RCC 7860 (cell line): ENCODE results near the gene TSPEAR.
"Not testable (repeated sequence)": the region's sequence is repeated elsewhere in the genome, so short reads cannot be mapped to it uniquely, and the experiment has no call there.

ENCODE experiments used
- DNase-seq: peaks from one replicate; pipeline ENCODE4 v3.0.0-alpha.2; 2015; ENCODE audit warnings: low spot score
- FAIRE-seq: peaks from 2 replicates; lab custom pipeline; 2012; peaks lifted over from hg19 to GRCh38; lab: Jason Lieb, UNC

TSPEAR gene

DNA sequence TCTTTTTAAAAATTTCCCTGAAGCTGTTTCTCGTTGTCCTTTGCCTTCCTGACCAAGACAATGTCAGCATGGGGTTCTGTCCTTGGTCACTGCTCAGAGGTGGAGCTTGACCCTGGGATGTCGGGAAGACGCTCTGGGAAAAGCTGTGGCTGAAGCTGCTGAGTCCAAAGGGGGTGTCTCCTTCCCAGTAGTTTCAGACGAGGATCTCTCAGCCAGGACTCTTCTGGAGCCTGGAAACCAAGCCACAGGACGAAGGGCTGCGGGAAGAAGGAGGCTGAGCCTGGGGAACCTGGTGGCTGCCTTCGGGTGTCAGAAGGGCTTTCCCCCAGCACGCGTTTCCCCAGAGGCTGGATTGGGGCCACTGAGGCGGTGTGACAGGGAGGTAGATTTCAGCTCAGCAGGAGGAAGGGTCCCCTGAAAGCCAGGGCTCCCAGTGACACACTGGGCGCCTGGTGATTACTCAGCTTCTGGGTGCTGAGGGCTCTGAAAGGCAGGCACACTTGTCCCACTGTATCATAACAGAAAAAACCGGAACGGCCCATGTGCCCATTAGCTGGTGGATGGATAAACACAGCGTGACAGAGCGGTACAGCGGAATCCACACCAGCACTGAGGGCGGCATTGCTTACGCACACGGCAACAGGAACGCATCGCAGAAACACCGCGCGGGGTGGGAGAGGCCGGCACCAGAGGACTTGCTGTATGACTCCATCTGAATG is 24.4 kb downstream of the TSPEAR start:
- DNase-seq (no peak), FAIRE-seq (no peak)

GRCh38 chr21:44686000-44686781 is 25.2 kb downstream of the TSPEAR start:
- FAIRE-seq: no peak
- DNase-seq: no peak

DNA sequence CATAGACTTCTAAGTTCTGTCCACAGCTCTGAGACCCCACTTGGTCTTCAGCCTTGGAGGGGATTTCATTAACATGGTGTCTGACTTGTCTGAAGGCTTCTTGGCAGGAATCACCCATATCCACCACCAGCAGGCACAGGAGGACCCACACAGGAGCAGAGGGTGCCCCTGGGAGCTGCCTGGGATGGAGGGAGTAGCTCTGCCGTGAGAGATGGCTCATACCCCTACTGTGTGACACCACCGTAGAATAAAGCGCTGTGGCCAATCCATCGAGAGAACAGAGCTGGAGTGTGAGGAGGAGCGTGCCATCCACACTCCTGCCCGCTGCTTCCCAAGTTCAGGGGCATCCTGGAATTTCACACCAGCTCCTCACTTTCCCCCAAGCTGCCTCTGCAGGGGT is 26.3 kb downstream of the TSPEAR start:
- FAIRE-seq, DNase-seq: not testable (repeated sequence)

DNA sequence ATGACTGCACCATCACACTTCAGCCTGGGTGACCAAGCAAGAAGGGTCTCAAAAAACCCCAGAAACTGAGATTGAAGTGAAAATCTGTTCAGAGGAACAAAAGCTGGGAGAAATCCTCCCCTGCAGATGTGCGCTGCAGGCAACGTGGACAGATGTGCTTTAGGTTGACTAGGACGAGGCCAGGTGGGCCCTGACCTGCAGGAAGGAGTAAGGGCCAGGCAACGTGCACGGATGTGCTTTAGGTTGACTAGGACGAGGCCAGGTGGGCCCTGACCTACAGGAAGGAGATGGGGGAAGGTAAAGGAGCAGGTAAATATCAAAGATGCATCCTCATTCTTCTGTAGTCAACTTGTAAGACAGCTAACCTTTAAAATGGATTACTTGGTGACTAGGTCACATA is 26.9 kb downstream of the TSPEAR start:
- DNase-seq (no peak), FAIRE-seq (no peak)

- DNase-seq (no peak), FAIRE-seq (no peak)
Measured at GRCh38 chr21:44684077-44684476, 27.3 kb downstream of the TSPEAR start.

DNA sequence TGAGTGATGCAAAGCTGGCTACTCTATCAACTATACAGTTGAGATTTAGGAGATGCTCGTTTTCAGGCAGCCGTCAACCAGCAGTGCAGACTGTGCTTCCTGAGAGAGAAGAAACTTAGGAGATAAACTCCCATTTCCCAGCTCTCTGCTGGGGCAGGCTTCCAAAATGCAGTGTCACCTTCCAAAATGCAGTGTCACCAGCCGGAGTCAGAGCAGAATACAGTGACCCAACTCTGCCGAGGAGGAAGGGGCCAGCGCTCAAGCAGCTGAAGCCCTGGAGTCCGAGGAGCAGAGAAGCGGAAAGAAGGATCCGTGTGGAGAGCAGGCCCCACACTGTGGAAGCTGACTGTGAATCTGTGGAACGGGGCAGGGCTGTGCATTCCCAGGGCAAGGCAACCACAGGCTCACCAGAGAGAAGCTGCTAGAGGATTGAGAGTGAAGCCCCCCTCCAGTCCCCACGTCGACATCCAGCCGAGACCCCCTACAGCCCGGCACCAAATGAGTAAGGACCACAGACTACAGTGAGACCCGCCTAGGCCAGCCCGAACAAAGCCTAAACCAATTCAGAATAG is 28.7 kb downstream of the TSPEAR start:
- DNase-seq (no peak), FAIRE-seq (no peak)

GRCh38 chr21:44681861-44682579 is 29.4 kb downstream of the TSPEAR start, which contains the start of gene KRTAP12-1:
Gene KRTAP12-1, minus strand, starts transcription at chr21:44682163. Its CDS starts 40 bp downstream, at chr21:44682123.
- DNase-seq (no peak), FAIRE-seq (no peak)

DNA sequence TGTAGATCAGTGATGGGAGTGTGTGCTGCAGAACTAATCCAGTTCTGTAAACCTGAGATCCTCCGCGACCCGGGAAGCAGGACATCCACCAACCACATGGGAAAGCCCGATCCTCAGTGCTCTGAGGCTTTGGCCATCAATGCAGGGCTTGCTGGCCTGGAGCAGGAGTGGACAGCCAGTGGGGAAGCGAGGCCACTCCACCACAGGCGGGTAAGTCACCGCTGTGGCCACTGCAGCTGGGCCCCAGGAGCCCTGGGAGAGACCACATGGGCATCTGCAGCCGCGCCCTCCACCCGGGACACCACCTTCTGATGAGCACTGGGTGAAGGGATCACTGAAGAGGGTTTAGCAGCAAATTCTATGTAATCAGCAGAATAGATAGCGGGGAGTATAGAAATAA is 30.2 kb downstream of the TSPEAR start:
- FAIRE-seq (no peak), DNase-seq (no peak)

- no peak for DNase-seq
- FAIRE-seq: no peak
Measured at GRCh38 chr21:44677881-44678280, 33.5 kb downstream of the TSPEAR start.

DNA sequence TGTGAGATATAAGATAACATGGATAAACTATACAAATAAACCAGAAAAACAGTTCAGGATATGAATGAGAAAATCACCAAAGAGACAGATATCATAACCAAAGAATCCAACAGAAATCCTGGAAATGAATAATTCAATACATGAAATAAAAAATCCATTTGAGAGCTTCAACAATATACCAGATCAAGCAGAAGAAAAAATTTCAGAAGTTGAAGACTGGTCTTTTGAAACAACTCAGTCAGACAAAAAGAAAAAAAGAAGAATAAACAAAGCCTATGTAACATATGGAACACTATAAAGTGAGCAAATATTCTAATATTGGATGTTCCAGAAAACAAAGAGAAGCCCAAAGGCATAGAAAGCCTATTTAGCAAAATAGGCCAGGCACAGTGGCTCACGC is 39.5 kb downstream of the TSPEAR start:
- no peak for FAIRE-seq

GRCh38 chr21:44670642-44671432 is 40.5 kb downstream of the TSPEAR start:
- FAIRE-seq: no peak
- DNase-seq: no peak

More for the DNA sequence above, 39.5 kb downstream of the TSPEAR start:
- DNase-seq: no peak

DNA sequence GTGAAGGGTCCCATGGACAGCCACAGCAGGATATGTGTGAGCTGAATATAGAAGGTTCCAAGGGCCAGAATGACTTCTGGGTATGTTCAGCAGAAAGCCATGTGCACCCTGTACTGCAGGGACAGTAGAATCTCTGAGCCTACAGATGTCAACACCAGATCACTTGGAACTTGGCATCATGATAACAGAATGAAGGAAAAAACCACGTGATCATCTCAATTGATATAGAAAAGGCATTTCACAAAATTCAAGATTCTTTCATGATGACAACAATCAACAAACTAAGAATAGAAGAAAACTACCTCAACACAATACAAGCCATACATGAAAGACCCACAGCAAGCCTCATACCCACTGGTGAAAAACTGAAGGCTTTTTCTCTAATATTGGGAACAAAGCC is 43.8 kb downstream of the TSPEAR start:
- FAIRE-seq (no peak), DNase-seq (no peak)

GRCh38 chr21:44666401-44667320 is 44.7 kb downstream of the TSPEAR start, which contains the start of gene KRTAP12-2:
Gene KRTAP12-2, minus strand, starts transcription at chr21:44666927. Its CDS starts 41 bp downstream, at chr21:44666886.
- FAIRE-seq (no peak), DNase-seq (no peak)

DNA sequence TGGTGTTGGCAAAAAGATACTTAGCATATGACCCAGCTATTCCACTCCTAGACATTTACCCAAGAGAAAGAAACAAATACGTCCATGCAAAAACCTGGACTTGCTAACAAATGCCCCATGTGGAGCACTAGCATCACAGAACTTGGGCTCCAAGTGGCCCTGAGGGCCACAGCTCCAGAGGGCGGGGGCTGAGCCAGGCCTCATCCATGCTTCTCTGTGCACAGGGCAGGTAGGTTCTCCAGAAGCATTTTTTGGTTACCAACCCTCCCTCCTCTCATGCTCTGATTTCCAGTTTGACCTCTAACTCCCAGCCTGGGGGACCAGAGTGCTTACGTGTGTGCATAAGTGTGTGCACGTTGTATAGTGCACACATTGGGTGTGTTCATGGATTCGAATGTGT is 46.7 kb downstream of the TSPEAR start:
- DNase-seq: no peak
- no peak for FAIRE-seq

DNA sequence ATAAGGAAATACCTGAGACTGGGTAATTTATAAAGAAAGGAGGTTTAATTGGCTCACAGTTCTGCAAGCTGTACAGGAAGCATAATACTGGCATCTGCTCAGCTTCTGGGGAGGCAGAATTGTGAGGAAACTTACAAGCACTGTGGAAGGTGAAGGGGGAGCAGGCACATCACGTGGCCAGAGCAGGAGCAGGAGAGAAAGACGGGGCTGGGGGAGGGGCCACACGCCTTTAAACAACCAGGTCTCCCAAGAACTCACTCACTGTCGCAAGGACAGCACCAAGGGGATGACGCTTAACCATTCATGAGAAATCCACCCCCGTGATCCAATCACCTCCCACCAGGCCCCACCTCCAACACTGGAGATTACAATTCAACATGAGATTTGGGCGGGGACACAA is 49.8 kb downstream of the TSPEAR start:
- FAIRE-seq: not testable (repeated sequence)

DNA sequence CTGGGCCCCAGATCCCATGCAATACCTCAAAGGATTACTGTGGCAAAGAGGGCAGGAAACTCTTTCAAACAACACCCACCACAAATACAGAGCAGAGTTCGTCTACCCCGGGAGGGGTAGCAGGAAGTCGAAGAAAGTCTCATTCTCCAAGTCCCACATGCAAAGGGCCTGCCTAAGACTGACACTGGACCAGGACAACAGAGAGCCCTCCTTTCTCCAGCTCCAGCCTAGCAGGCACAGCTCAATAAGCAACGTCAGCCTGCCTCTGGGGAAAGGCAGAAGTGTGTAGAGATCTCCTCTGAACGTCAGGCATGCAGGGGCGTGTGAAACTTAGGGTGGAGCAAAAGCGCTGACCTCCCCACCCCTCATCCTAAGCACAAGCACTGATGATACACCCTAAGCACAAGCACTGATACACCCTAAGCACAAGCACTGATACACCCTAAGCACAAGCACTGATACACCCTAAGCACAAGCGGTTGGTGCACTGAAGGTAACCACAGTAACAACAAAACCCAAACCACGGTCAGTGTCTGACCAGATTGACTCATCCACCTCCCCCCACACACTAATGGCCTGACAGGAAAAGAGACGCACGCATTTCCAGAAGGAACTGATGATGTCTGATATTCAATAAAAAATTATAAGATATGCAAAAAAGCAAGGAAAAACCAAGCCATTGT is 52.3 kb downstream of the TSPEAR start:
- DNase-seq: no peak
- FAIRE-seq: no peak

More for the DNA sequence above, 49.8 kb downstream of the TSPEAR start:
- DNase-seq: not testable (repeated sequence)

DNA sequence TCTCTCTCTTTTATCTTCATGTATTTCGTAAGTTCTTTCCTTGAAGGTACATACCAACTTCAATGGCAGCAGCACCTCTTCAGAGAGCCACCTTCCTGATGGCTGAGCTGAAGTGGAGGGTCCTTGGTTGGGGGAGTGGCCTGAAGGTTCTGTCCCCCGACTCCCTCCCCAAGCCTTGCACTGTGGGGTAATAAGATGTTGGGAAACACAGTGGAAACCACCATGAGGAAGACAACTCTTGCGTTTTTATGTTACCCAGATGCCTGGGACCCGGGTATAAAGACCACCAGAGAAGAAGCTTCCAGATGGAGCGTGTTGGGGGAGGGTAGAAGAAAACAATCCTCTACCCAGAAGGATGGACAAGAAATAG is 52.8 kb downstream of the TSPEAR start:
- FAIRE-seq (no peak), DNase-seq (no peak)

GRCh38 chr21:44657635-44658540 is 53.5 kb downstream of the TSPEAR start, which contains the start of gene KRTAP12-3:
Gene KRTAP12-3, plus strand, starts transcription at chr21:44657932. Its CDS starts 48 bp downstream, at chr21:44657980.
- FAIRE-seq (no peak), DNase-seq (no peak)
